SJSA1 (cell line): ENCODE measurements around the gene VPS51. TPM values are rescaled to one million over a fixed set of nuclear protein-coding genes. Genes with fewer than 3 reads are reported as not detected.
"Not testable (repeated sequence)": the region's sequence is repeated elsewhere in the genome, so short reads cannot be mapped to it uniquely, and the experiment has no call there.

ENCODE experiments used
- DNase-seq, 2 experiments: peaks; one replicate each; pipeline ENCODE4 v3.0.0-alpha.2; 2015 to 2020; ENCODE audit warnings: low spot score in 2 of 2, low read depth in 1 of 2
- H3K27ac ChIP-seq: fragments of 250-450 bp; sonication (Bioruptor Pico); 2 replicates; pipeline ENCODE4 v1.5.1; 2020; ENCODE audit warnings: mild to moderate bottlenecking, moderate library complexity
- H3K27me3 ChIP-seq: fragments of 250-450 bp; sonication (Bioruptor Pico); replicated peaks from 2 replicates; pipeline ENCODE4 v1.5.1; 2020; ENCODE audit warnings: mild to moderate bottlenecking, moderate library complexity
- H3K36me3 ChIP-seq: fragments of 250-450 bp; sonication (Bioruptor Pico); 2 replicates; pipeline ENCODE4 v1.5.1; 2020; ENCODE audit warnings: mild to moderate bottlenecking
- H3K4me1 ChIP-seq: fragments of 250-450 bp; sonication (Bioruptor Pico); replicated peaks from 2 replicates; pipeline ENCODE4 v1.6.1; 2021; ENCODE audit warnings: mild to moderate bottlenecking
- H3K4me3 ChIP-seq: fragments of 250-450 bp; sonication (Bioruptor Pico); 2 replicates; pipeline ENCODE4 v1.5.1; 2020; ENCODE audit warnings: mild to moderate bottlenecking
- H3K9me3 ChIP-seq: fragments of 250-450 bp; sonication (Bioruptor Pico); replicated peaks from 2 replicates; pipeline ENCODE4 v1.5.1; 2020; ENCODE audit warnings: mild to moderate bottlenecking
- total RNA-seq: library from RNA; depleted of rRNA; stranded (reverse); fragments of >200 nt; shearing (Covaris generic); gene quantifications from 2 replicates; pipeline ENCODE4 v1.2.3, GENCODE V29; 2014

The VPS51 gene
- total RNA-seq, 1 experiment from 2014 or later, result 387 TPM

GRCh38 chr11:65134240-65134951 is 38.4 kb downstream of the VPS51 start, which contains the start of gene SYVN1:
Gene SYVN1 (minus strand): TSS chr11:65134519. CDS start chr11:65133601, 918 bp downstream.
- Histone ChIP-seq H3K27me3 (no peaks in the 10 kb centered on the region), H3K36me3 (peaks cover 49% of the 10 kb centered on the region), H3K4me1 (peaks cover 16% of the 10 kb centered on the region), H3K9me3 (no peaks in the 10 kb centered on the region), H3K27ac (peak within 1 kb of the TSS; percentile 98), H3K4me3 (peak within 1 kb of the TSS; percentile 84)
- peak; percentile 97 to 100 for DNase-seq

GRCh38 chr11:65134952-65135632 is 39.1 kb downstream of the VPS51 start:
- Histone ChIP-seq H3K9me3 (no peaks in the 10 kb centered on the region), H3K27ac (peak overlapping the region; percentile 98), H3K4me3 (peak overlapping the region; percentile 84), H3K27me3 (peaks cover 2% of the 10 kb centered on the region), H3K4me1 (peaks cover 16% of the 10 kb centered on the region), H3K36me3 (peaks cover 42% of the 10 kb centered on the region)
- peak; percentile 97 to 100 for DNase-seq

DNA sequence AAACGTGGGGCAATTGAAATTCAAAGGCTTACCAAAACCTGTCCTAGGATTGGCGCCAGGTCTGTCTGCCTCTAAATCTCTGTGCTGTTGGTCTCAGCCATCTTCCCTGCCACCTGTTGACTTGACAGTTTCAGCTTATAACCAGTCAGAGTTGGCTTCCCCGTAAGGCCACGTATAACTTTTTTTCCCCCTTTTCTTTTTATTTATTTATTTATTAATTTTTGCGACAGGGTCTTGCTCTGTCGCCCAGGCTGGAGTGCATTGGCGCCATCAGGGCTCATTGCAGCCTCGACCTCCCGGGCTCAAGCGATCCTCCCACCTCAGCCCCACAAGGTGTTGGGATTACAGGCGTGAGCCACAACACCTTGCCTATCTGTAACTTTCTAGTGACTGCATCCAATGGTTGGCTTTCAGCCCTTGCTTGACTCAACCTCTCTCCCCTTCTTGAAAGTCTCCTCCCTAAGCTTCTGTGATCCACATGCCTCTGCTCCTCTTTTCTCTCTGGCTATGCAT is 39.7 kb downstream of the VPS51 start:
- DNase-seq, result no peak
- Histone ChIP-seq H3K4me3 (peak overlapping the region; percentile 84), H3K9me3 (no peaks in the 10 kb centered on the region), H3K36me3 (peaks cover 38% of the 10 kb centered on the region), H3K27ac (no peak overlapping the region), H3K27me3 (peaks cover 8% of the 10 kb centered on the region), H3K4me1 (peaks cover 16% of the 10 kb centered on the region)

GRCh38 chr11:65136515-65137096 is 40.6 kb downstream of the VPS51 start:
- no peaks in the 10 kb centered on the region for H3K9me3 ChIP-seq
- no peak for DNase-seq

GRCh38 chr11:65141896-65142494 is 46.0 kb downstream of the VPS51 start:
- no peak overlapping the region for H3K4me3 ChIP-seq
- no peaks in the 10 kb centered on the region for H3K36me3 ChIP-seq
- 0 out of 2 replicates have a peak, but pooled peaks cover under 1% of the 10 kb centered on the region for H3K9me3 ChIP-seq
- H3K27ac ChIP-seq, result no peak overlapping the region
- H3K27me3 ChIP-seq, result peaks cover 24% of the 10 kb centered on the region
- no peaks in the 10 kb centered on the region for H3K4me1 ChIP-seq
- no peak for DNase-seq

More at GRCh38 chr11:65136515-65137096, 40.6 kb downstream of the VPS51 start:
- H3K4me1 ChIP-seq, result peaks cover 16% of the 10 kb centered on the region
- H3K27me3 ChIP-seq, result peaks cover 17% of the 10 kb centered on the region
- H3K27ac ChIP-seq, result no peak overlapping the region
- no peak overlapping the region for H3K4me3 ChIP-seq
- peaks cover 29% of the 10 kb centered on the region for H3K36me3 ChIP-seq

- Histone ChIP-seq H3K27ac (no peak overlapping the region), H3K36me3 (no peaks in the 10 kb centered on the region), H3K9me3 (0 out of 2 replicates have a peak, but pooled peaks cover 6% of the 10 kb centered on the region), H3K4me1 (peaks cover 16% of the 10 kb centered on the region), H3K4me3 (no peak overlapping the region), H3K27me3 (no peaks in the 10 kb centered on the region; the same call in 1 of the 2 replicates)
- no peak for DNase-seq
Measured at GRCh38 chr11:65147352-65148075, 51.5 kb downstream of the VPS51 start.

DNA sequence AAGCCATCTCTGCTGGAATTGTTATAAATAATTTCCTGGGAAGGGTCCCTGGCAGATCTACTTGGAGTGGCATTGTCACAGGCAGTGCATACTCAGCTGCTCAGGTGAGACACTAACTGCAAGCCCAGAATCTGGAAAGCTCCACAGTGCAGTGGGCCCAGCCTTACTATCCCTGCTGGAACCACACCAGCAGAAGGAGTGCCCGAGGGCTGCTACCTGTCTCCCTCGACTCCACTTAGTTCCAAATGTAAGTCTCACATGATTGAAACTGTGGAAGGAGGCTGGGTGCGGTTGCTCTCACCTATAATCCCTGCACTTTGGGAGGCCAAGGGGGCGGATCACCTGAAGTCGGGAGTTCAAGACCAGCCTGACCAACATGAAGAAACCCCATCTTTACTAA is 52.6 kb downstream of the VPS51 start:
- peaks cover 22% of the 10 kb centered on the region for H3K4me1 ChIP-seq
- H3K9me3 ChIP-seq, result 0 out of 2 replicates have a peak, but pooled peaks cover 6% of the 10 kb centered on the region
- no peak overlapping the region for H3K4me3 ChIP-seq
- H3K27me3 ChIP-seq, result no peaks in the 10 kb centered on the region; the same call in 1 of the 2 replicates
- no peaks in the 10 kb centered on the region for H3K36me3 ChIP-seq
- no peak for DNase-seq
- H3K27ac ChIP-seq, result no peak overlapping the region

- H3K4me3 ChIP-seq, H3K36me3 ChIP-seq, H3K27me3 ChIP-seq, DNase-seq, H3K9me3 ChIP-seq: not testable (repeated sequence)
- Histone ChIP-seq H3K27ac (peak overlapping the region; percentile 3), H3K4me1 (peaks cover 22% of the 10 kb centered on the region)
Measured at GRCh38 chr11:65150131-65150508, 54.1 kb downstream of the VPS51 start.

DNA sequence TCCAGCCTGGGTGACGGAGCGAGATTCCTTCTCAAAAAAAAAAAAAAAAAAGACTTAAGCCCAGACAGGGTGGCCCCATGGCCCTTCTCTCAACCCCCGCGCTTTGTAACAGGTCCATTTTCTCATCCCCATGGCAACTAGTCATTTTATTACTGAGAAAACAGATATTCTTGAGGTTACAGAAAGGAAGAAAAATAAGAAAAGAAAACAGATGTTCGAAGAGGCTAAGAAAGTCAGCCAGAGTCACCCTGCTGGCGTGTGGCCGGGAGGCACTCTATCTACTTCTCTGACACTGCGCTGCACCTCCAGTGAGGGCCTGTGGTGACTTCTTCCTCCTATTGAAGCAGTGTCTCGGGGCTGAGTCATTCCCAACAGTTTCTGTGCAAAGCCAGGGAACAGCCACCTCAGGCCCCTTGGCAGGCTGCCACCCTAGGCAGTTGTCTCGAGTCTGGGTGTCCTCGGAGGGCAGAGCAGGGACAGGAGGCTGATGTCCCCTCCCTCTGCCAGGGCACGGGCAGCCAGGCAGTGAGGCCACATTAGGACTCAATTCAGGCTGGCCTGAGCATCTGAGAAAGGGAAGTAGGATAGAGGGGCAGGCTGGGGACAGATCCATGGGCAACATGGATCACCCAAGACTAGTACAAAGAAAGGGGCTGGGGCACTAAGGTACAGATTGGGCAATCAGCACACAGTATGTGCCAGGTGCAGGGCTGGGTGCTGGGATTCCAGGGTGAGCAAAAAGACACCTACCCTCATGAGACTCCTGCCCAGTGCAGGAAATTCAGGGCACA is 54.7 kb downstream of the VPS51 start:
- peak; percentile 98 to 100 for DNase-seq

GRCh38 chr11:65151331-65151899 is 55.4 kb downstream of the VPS51 start:
- 0 out of 2 replicates have a peak, but pooled peaks cover 6% of the 10 kb centered on the region for H3K9me3 ChIP-seq
- no peak for DNase-seq
- peaks cover 22% of the 10 kb centered on the region for H3K4me1 ChIP-seq
- H3K4me3 ChIP-seq, result no peak overlapping the region
- H3K36me3 ChIP-seq, result no peaks in the 10 kb centered on the region
- no peak overlapping the region for H3K27ac ChIP-seq
- H3K27me3 ChIP-seq, result no peaks in the 10 kb centered on the region; the same call in 1 of the 2 replicates

More for the DNA sequence above, 54.7 kb downstream of the VPS51 start:
- Histone ChIP-seq H3K4me1 (peaks cover 22% of the 10 kb centered on the region), H3K36me3 (no peaks in the 10 kb centered on the region), H3K27ac (peak overlapping the region; percentile 3), H3K27me3 (no peaks in the 10 kb centered on the region; the same call in 1 of the 2 replicates), H3K4me3 (no peak overlapping the region), H3K9me3 (0 out of 2 replicates have a peak, but pooled peaks cover 6% of the 10 kb centered on the region)

GRCh38 chr11:65152122-65152521 is 56.1 kb downstream of the VPS51 start:
- Histone ChIP-seq H3K27ac (no peak overlapping the region), H3K9me3 (0 out of 2 replicates have a peak, but pooled peaks cover 4% of the 10 kb centered on the region)

GRCh38 chr11:65156256-65156655 is 60.2 kb downstream of the VPS51 start:
- Histone ChIP-seq H3K4me1 (peaks cover 7% of the 10 kb centered on the region), H3K27me3 (0 out of 2 replicates have a peak, but pooled peaks cover 7% of the 10 kb centered on the region), H3K9me3 (no peaks in the 10 kb centered on the region), H3K27ac (no peak overlapping the region), H3K4me3 (no peak overlapping the region), H3K36me3 (no peaks in the 10 kb centered on the region)
- no peak for DNase-seq

More at GRCh38 chr11:65152122-65152521, 56.1 kb downstream of the VPS51 start:
- H3K4me3 ChIP-seq, result no peak overlapping the region
- H3K27me3 ChIP-seq, result no peaks in the 10 kb centered on the region
- no peaks in the 10 kb centered on the region for H3K36me3 ChIP-seq
- no peak for DNase-seq
- H3K4me1 ChIP-seq, result peaks cover 22% of the 10 kb centered on the region
